SK-N-SH (cell line): Measurements from ENCODE around the gene SNCAIP. TPM values are rescaled to one million over a fixed set of nuclear protein-coding genes. Genes with fewer than 3 reads are reported as not detected.
"Not testable (repeated sequence)": the region's sequence is repeated elsewhere in the genome, so short reads cannot be mapped to it uniquely, and the experiment has no call there.

ENCODE experiments used
- CTCF ChIA-PET: fragments of 300-600, 350-600 bp; formaldehyde crosslinking; extraction: SDS; loops from one replicate; lab custom pipeline; 2021; lab: Yijun Ruan, JAX
- POLR2A ChIA-PET: fragments of 350-600 bp; sonication (Branson Sonifier 250); formaldehyde crosslinking; extraction: SDS; loops from one replicate; lab custom pipeline; 2020; ENCODE audit warnings: antibody characterized with exemption, inconsistent platforms; lab: Yijun Ruan, JAX
- DNase-seq: peaks from one replicate; pipeline ENCODE4 v3.0.0; 2012
- H2AFZ ChIP-seq: fragments of 200-600 bp; sonication (generic); 2 replicates; pipeline ENCODE4 v1.8.1; 2016; ENCODE audit warnings: antibody characterized with exemption, mild to moderate bottlenecking, low read depth
- H3F3A ChIP-seq: fragments of 200-600 bp; sonication (generic); replicated peaks from 2 replicates; pipeline ENCODE3; 2016; ENCODE audit warnings: antibody characterized with exemption, mild to moderate bottlenecking; ENCODE audit not compliant: insufficient read depth
- H3K27ac ChIP-seq, 2 experiments: fragments of 200-500 bp in 1 of 2; fragments of 200-600 bp in 1 of 2; sonication (Bioruptor generic) in 1 of 2; sonication (generic), shearing (Covaris generic) in 1 of 2; 2 replicates each; pipeline versions ENCODE4 v1.5.1 to v1.6.1; 2014 to 2016; ENCODE audit warnings: low read depth in 2 of 2, inconsistent platforms in 1 of 2, low read length in 1 of 2, mild to moderate bottlenecking in 1 of 2, mixed read lengths in 1 of 2
- H3K27me3 ChIP-seq: fragments of 200-600 bp; sonication (generic), shearing (Covaris generic); 2 replicates; pipeline ENCODE4 v1.6.1; 2016; ENCODE audit warnings: mixed run types; ENCODE audit not compliant: insufficient read depth
- H3K36me3 ChIP-seq, 2 experiments: fragments of 200-500 bp in 1 of 2; fragments of 200-600 bp in 1 of 2; sonication (Bioruptor generic) in 1 of 2; sonication (generic) in 1 of 2; replicated peaks in 1 of 2; 2 replicates each; pipeline versions ENCODE3 to v1.5.1; 2014 to 2016; ENCODE audit warnings: low read length in 1 of 2, mild to moderate bottlenecking in 1 of 2; ENCODE audit not compliant: insufficient read depth in 2 of 2, control insufficient read depth in 1 of 2
- H3K4me1 ChIP-seq, 2 experiments: fragments of 200-500 bp in 1 of 2; fragments of 200-600 bp in 1 of 2; sonication (Bioruptor generic) in 1 of 2; sonication (generic), shearing (Covaris generic) in 1 of 2; 2 replicates each; pipeline versions ENCODE4 v1.5.1 to v1.6.1; 2014 to 2016; ENCODE audit warnings: low read depth in 1 of 2, low read length in 1 of 2, mixed run types in 1 of 2; ENCODE audit not compliant: insufficient read depth in 2 of 2, control insufficient read depth in 1 of 2
- H3K4me2 ChIP-seq: fragments of 200-600 bp; sonication (generic), shearing (Covaris generic); 2 replicates; pipeline ENCODE4 v1.6.1; 2017; ENCODE audit warnings: mixed run types
- H3K4me3 ChIP-seq, 2 experiments: fragments of 200-500 bp in 1 of 2; fragments of 200-600 bp in 1 of 2; sonication (Bioruptor generic) in 1 of 2; sonication (generic), shearing (Covaris generic) in 1 of 2; 2 replicates each; pipeline versions ENCODE4 v1.5.1 to v1.8.1; 2014 to 2016; ENCODE audit warnings: low read depth in 2 of 2, inconsistent platforms in 1 of 2, low read length in 1 of 2, mild to moderate bottlenecking in 1 of 2, mixed read lengths in 1 of 2, moderate library complexity in 1 of 2
- H3K79me2 ChIP-seq: fragments of 200-600 bp; sonication (generic); 2 replicates; pipeline ENCODE4 v1.8.1; 2017; ENCODE audit warnings: mild to moderate bottlenecking; ENCODE audit not compliant: insufficient read depth
- H3K9ac ChIP-seq: fragments of 200-600 bp; sonication (generic); 2 replicates; pipeline ENCODE4 v1.6.1; 2017; ENCODE audit warnings: mixed run types
- H3K9me2 ChIP-seq: fragments of 200-600 bp; sonication (generic); 2 replicates; pipeline ENCODE4 v1.6.1; 2017; ENCODE audit warnings: mixed run types
- H3K9me3 ChIP-seq: fragments of 200-600 bp; sonication (generic); 2 replicates; pipeline ENCODE4 v1.6.1; 2017; ENCODE audit warnings: mixed run types, mild to moderate bottlenecking, moderate library complexity
- H4K20me1 ChIP-seq: fragments of 200-600 bp; sonication (generic); 2 replicates; pipeline ENCODE4 v1.6.1; 2017; ENCODE audit warnings: mild to moderate bottlenecking, mixed run types; ENCODE audit not compliant: insufficient read depth
- ELF1 ChIP-seq: IDR thresholded peaks from 2 replicates; pipeline ENCODE4 v1.4.0; 2012
- FOSL2 ChIP-seq: IDR thresholded peaks from 2 replicates; pipeline ENCODE4 v1.4.0; 2012; ENCODE audit warnings: low read depth, mild to moderate bottlenecking, moderate library complexity, borderline replicate concordance
- GATA2 ChIP-seq: sonication (generic); formaldehyde crosslinking; IDR thresholded peaks from 2 replicates; pipeline ENCODE4 v1.5.0; 2020; ENCODE audit warnings: mild to moderate bottlenecking, missing genetic modification reagents
- IRF3 ChIP-seq: fragments of 150-350 bp; IDR thresholded peaks from 2 replicates; pipeline ENCODE4 v1.6.1; 2016; ENCODE audit warnings: mild to moderate bottlenecking, low read depth, low read length
- JUND ChIP-seq: IDR thresholded peaks from 2 replicates; pipeline ENCODE4 v1.4.0; 2012
- MAX ChIP-seq: IDR thresholded peaks from 2 replicates; pipeline ENCODE4 v1.4.0; 2012; ENCODE audit warnings: low read depth
- NFIC ChIP-seq: IDR thresholded peaks from 2 replicates; pipeline ENCODE4 v1.4.0; 2012; ENCODE audit warnings: borderline replicate concordance
- PBX3 ChIP-seq: IDR thresholded peaks from 2 replicates; pipeline ENCODE4; 2012
- RAD21 ChIP-seq: IDR thresholded peaks from 2 replicates; pipeline ENCODE4 v1.6.1; 2012; ENCODE audit warnings: mild to moderate bottlenecking, low read length
- RCOR1 ChIP-seq: fragments of 150-350 bp; IDR thresholded peaks from 2 replicates; pipeline ENCODE4 v1.6.1; 2017; ENCODE audit warnings: antibody characterized with exemption, low read length
- REST ChIP-seq: IDR thresholded peaks from 2 replicates; pipeline ENCODE4 v1.6.1; 2012; ENCODE audit warnings: mild to moderate bottlenecking, low read depth, low read length, moderate library complexity
- RFX5 ChIP-seq: IDR thresholded peaks from 2 replicates; pipeline ENCODE4 v1.6.1; 2012; ENCODE audit warnings: mild to moderate bottlenecking, improper control_type of control experiment, low read length
- RXRA ChIP-seq: IDR thresholded peaks from 2 replicates; pipeline ENCODE4 v1.4.0; 2012; ENCODE audit warnings: low read depth, mild to moderate bottlenecking, borderline replicate concordance
- SMC3 ChIP-seq: IDR thresholded peaks from 2 replicates; pipeline ENCODE4 v1.6.1; 2012; ENCODE audit warnings: low read depth, low read length, improper control_type of control experiment
- TCF12 ChIP-seq: IDR thresholded peaks from 2 replicates; pipeline ENCODE4 v1.4.0; 2012
- USF1 ChIP-seq: IDR thresholded peaks from 2 replicates; pipeline ENCODE4 v1.4.0; 2012; ENCODE audit warnings: low read depth, borderline replicate concordance
- WGBS: methylation state at CpG from one replicate; pipeline ENCODE4 v1.1.6; 2017; ENCODE audit warnings: low lambda C conversion rate; 5-methylcytosine and 5-hydroxymethylcytosine counted together
- polyA plus RNA-seq, 3 experiments: library from polyadenylated mRNA; depleted of rRNA; stranded (reverse); fragments of >200 nt; gene quantifications; 2 replicates each; pipeline ENCODE4 v1.2.3, GENCODE V29; 2012

SNCAIP gene
- polyA plus RNA-seq, 1 of the 3 experiments (the other 2 are of a cell fraction), result not detected

- TF ChIP-seq REST (no peak), RXRA (no peak), ELF1 (no peak), USF1 (no peak), TCF12 (no peak), GATA2 (no peak), JUND (no peak)
Observed at GRCh38 chr5:122485226-122485625, 173.2 kb downstream of the SNCAIP start (continued).

- CTCF ChIA-PET, result interaction anchor here (0.8 kb wide), 1 partner anchor 21 kb away, joined by 3 read pairs; no protein-coding TSS in a partner anchor
Observed at GRCh38 chr5:122486616-122487015, 174.6 kb downstream of the SNCAIP start.

GRCh38 chr5:122490718-122491117, 178.7 kb downstream of the SNCAIP start:
- no peaks in the 10 kb centered on the region for H3K27me3 ChIP-seq
- no peaks in the 10 kb centered on the region for H3K9me2 ChIP-seq
- no peak for DNase-seq
- H3K36me3 ChIP-seq, result no peaks in the 10 kb centered on the region
- ChIA-PET POLR2A (no interaction called here), CTCF (interaction anchor here (1.5 kb wide), 1 partner anchor 295 kb away, joined by 4 read pairs; no protein-coding TSS in a partner anchor)
- H3K79me2 ChIP-seq, result no peaks in the 10 kb centered on the region
- H3K4me1 ChIP-seq, result peaks cover 0 to 20% of the 10 kb centered on the region in 2 experiments; a peak in 2 of 4 replicates
- no peaks in the 10 kb centered on the region for H3F3A ChIP-seq
- no peak overlapping the region for H2AFZ ChIP-seq
- H3K4me3 ChIP-seq, result no peak overlapping the region
- no peak overlapping the region for H3K27ac ChIP-seq
- no peaks in the 10 kb centered on the region for H3K9me3 ChIP-seq
- no peak overlapping the region for H3K4me2 ChIP-seq
- H4K20me1 ChIP-seq, result no peaks in the 10 kb centered on the region
- WGBS, result 74% methylated on average over 5 of the region's 5 CpGs
- no peak overlapping the region for H3K9ac ChIP-seq
- TF ChIP-seq RAD21 (no peak), GATA2 (no peak), RFX5 (no peak), SMC3 (no peak), ELF1 (no peak), FOSL2 (no peak), JUND (no peak), RCOR1 (no peak), PBX3 (no peak), REST (no peak), MAX (no peak), IRF3 (no peak), NFIC (no peak)

More at GRCh38 chr5:122486616-122487015, 174.6 kb downstream of the SNCAIP start:
- H4K20me1 ChIP-seq, H3K79me2 ChIP-seq, H2AFZ ChIP-seq, H3K27ac ChIP-seq, H3K9me2 ChIP-seq, H3K9me3 ChIP-seq, H3K27me3 ChIP-seq, H3K9ac ChIP-seq, H3F3A ChIP-seq, DNase-seq, H3K4me2 ChIP-seq, H3K36me3 ChIP-seq, H3K4me1 ChIP-seq, H3K4me3 ChIP-seq, POLR2A ChIA-PET: not testable (repeated sequence)
- WGBS, result 63% methylated on average over 6 of the region's 6 CpGs
